ENCODE measurements around the gene TBC1D24.

The TBC1D24 gene

DNA sequence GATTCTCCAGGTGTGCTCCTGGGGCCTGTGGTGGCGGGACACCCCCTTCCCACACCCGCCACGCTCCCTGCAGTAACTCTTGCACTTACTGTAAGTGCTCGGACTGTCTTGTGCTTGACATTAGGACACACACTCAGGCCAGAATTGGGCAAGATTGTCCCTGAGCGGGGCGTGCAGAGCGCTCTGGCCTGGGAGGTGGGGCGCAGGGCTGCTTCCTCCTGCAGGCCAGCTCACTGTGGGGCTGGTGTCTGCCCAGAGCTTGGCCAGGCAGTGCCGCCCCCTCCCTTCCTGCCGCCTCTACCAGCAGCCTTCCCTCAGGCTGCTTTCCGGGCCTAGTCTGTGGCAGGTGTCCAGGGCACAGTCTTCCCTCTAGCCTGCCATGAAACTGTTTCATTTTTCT lies 32.7 kb downstream of the TBC1D24 start:
- Histone ChIP-seq H3K9ac (ENCODE audit: low read length) (no peak overlapping the region), H3K18ac (ENCODE audit: low read length) (no peak overlapping the region), H4K8ac (ENCODE audit: low read depth, low read length) (no peak overlapping the region), H4K12ac (ENCODE audit: low read depth, low read length) (no peak overlapping the region), H2AK5ac (ENCODE audit: low read length) (no peak overlapping the region), H2BK12ac (ENCODE audit: low read length) (no peak overlapping the region), H3K79me2 (ENCODE audit: control insufficient read depth, insufficient read depth, low read length, poor library complexity) (no peaks in the 10 kb centered on the region), H2BK120ac (ENCODE audit: insufficient read depth, low read length, poor library complexity) (no peak overlapping the region), H3K79me1 (ENCODE audit: low read length) (no peaks in the 10 kb centered on the region), H2AFZ (ENCODE audit: insufficient read depth, low read length, poor library complexity) (no peak overlapping the region), H3K4ac (ENCODE audit: low read depth, low read length) (no peak overlapping the region), H3K9me3 (ENCODE audit: insufficient read depth, low read depth, low read length) (peaks cover 1% of the 10 kb centered on the region), H3K36me3 (ENCODE audit: control insufficient read depth in 1 of 2, insufficient read depth in 2 of 2, low read length in 2 of 2) (no peaks in the 10 kb centered on the region), H3K4me3 (ENCODE audit: low read depth, low read length) (no peak overlapping the region), H3K4me1 (ENCODE audit: control insufficient read depth in 1 of 2, insufficient read depth in 2 of 2, low read length in 2 of 2) (peaks cover 0 to 2% of the 10 kb centered on the region in 2 experiments), H3K27ac (ENCODE audit: low read depth, low read length) (no peak overlapping the region), H3K14ac (ENCODE audit: low read length) (no peak overlapping the region), H3K23ac (ENCODE audit: low read length) (no peak overlapping the region), H2BK5ac (ENCODE audit: low read depth, low read length, poor library complexity) (no peak overlapping the region), H3K27me3 (ENCODE audit: insufficient read depth, low read length) (no peaks in the 10 kb centered on the region), H4K91ac (ENCODE audit: low read depth, low read length) (no peak overlapping the region), H3K4me2 (ENCODE audit: low read length) (no peak overlapping the region)
- WGBS (ENCODE audit: extremely low coverage, insufficient coverage, insufficient read length), result no CpG with 5 or more reads among the region's 11 CpGs
- DNase-seq, result no peak

GRCh38 chr16:2508722-2509400 lies 33.9 kb downstream of the TBC1D24 start:
- peaks cover under 1% of the 10 kb centered on the region for H3K79me2 ChIP-seq (ENCODE audit: control insufficient read depth, insufficient read depth, low read length, poor library complexity)
- no peak overlapping the region for H2AK5ac ChIP-seq (ENCODE audit: low read length)
- H3K4me3 ChIP-seq (ENCODE audit: low read depth, low read length), result no peak overlapping the region
- H3K9ac ChIP-seq (ENCODE audit: low read length), result no peak overlapping the region
- H3K27ac ChIP-seq (ENCODE audit: low read depth, low read length), result no peak overlapping the region
- H4K91ac ChIP-seq (ENCODE audit: low read depth, low read length), result no peak overlapping the region
- no peak overlapping the region for H4K12ac ChIP-seq (ENCODE audit: low read depth, low read length)
- no peaks in the 10 kb centered on the region for H3K27me3 ChIP-seq (ENCODE audit: insufficient read depth, low read length)
- peaks cover 3% of the 10 kb centered on the region for H3K9me3 ChIP-seq (ENCODE audit: insufficient read depth, low read depth, low read length)
- H3K4me2 ChIP-seq (ENCODE audit: low read length), result no peak overlapping the region
- no peak overlapping the region for H2BK120ac ChIP-seq (ENCODE audit: insufficient read depth, low read length, poor library complexity)
- DNase-seq, result no peak
- H2BK12ac ChIP-seq (ENCODE audit: low read length), result no peak overlapping the region
- H3K14ac ChIP-seq (ENCODE audit: low read length), result no peak overlapping the region
- no peaks in the 10 kb centered on the region for H3K36me3 ChIP-seq (ENCODE audit: control insufficient read depth in 1 of 2, insufficient read depth in 2 of 2, low read length in 2 of 2)
- peaks cover 4 to 6% of the 10 kb centered on the region in 2 experiments for H3K4me1 ChIP-seq (ENCODE audit: control insufficient read depth in 1 of 2, insufficient read depth in 2 of 2, low read length in 2 of 2)
- H3K4ac ChIP-seq (ENCODE audit: low read depth, low read length), result no peak overlapping the region
- no peak overlapping the region for H3K23ac ChIP-seq (ENCODE audit: low read length)
- no peak overlapping the region for H2AFZ ChIP-seq (ENCODE audit: insufficient read depth, low read length, poor library complexity)
- no CpG with 5 or more reads among the region's 18 CpGs for WGBS (ENCODE audit: extremely low coverage, insufficient coverage, insufficient read length)
- H4K8ac ChIP-seq (ENCODE audit: low read depth, low read length), result no peak overlapping the region
- no peak overlapping the region for H3K18ac ChIP-seq (ENCODE audit: low read length)
- peaks cover 3% of the 10 kb centered on the region for H3K79me1 ChIP-seq (ENCODE audit: low read length)
- H2BK5ac ChIP-seq (ENCODE audit: low read depth, low read length, poor library complexity), result no peak overlapping the region

DNA sequence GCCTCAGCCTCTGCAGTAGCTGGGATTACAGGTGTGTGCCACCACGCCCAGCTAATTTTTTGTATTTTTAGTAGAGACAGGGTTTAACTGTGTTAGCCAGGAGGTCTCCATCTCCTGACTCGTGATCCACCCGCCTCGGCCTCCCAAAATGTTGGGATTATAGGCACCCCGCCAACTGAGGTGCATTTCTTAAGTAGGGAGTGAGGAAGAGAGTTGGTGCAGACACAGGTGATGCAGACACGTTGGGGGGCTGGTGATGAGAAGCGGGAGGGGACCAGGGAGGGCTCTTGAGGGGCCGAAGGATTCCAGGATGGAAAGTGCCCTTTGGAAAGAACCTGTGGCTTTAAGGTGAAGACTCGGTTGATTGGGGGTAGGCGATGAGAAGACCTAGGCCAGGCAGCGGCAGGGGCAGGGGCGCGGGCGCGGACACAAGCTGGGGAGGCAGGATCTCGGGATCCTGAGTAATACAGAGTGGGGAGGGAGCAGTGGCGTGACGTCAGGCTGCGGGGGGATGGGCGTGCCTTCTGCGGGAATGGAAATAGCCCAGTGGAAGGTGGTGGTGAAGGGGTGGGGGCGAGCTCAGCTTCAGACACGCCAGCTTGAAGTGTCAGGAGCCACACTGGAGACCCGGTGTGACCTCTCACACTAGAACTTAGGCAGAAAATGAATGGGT lies 36.3 kb downstream of the TBC1D24 start:
- H3K79me2 ChIP-seq (ENCODE audit: control insufficient read depth, insufficient read depth, low read length, poor library complexity), result peaks cover 24% of the 10 kb centered on the region
- no peak overlapping the region for H3K23ac ChIP-seq (ENCODE audit: low read length)
- no peak overlapping the region for H3K18ac ChIP-seq (ENCODE audit: low read length)
- H3K27ac ChIP-seq (ENCODE audit: low read depth, low read length), result no peak overlapping the region
- peaks cover 3% of the 10 kb centered on the region for H3K9me3 ChIP-seq (ENCODE audit: insufficient read depth, low read depth, low read length)
- no peak overlapping the region for H2BK5ac ChIP-seq (ENCODE audit: low read depth, low read length, poor library complexity)
- peaks cover 12 to 20% of the 10 kb centered on the region in 2 experiments for H3K4me1 ChIP-seq (ENCODE audit: control insufficient read depth in 1 of 2, insufficient read depth in 2 of 2, low read length in 2 of 2)
- H3K9ac ChIP-seq (ENCODE audit: low read length), result no peak overlapping the region
- no CpG with 5 or more reads among the region's 24 CpGs for WGBS (ENCODE audit: extremely low coverage, insufficient coverage, insufficient read length)
- H2AK5ac ChIP-seq (ENCODE audit: low read length), result no peak overlapping the region
- no peak overlapping the region for H2BK120ac ChIP-seq (ENCODE audit: insufficient read depth, low read length, poor library complexity)
- no peak overlapping the region for H4K91ac ChIP-seq (ENCODE audit: low read depth, low read length)
- no peak overlapping the region for H3K4me2 ChIP-seq (ENCODE audit: low read length)
- H3K4ac ChIP-seq (ENCODE audit: low read depth, low read length), result no peak overlapping the region
- H4K8ac ChIP-seq (ENCODE audit: low read depth, low read length), result no peak overlapping the region
- DNase-seq, result no peak
- H3K14ac ChIP-seq (ENCODE audit: low read length), result no peak overlapping the region
- H3K36me3 ChIP-seq (ENCODE audit: control insufficient read depth in 1 of 2, insufficient read depth in 2 of 2, low read length in 2 of 2), result peaks cover 1 to 2% of the 10 kb centered on the region in 2 experiments
- no peaks in the 10 kb centered on the region for H3K27me3 ChIP-seq (ENCODE audit: insufficient read depth, low read length)
- H2BK12ac ChIP-seq (ENCODE audit: low read length), result no peak overlapping the region
- H4K12ac ChIP-seq (ENCODE audit: low read depth, low read length), result no peak overlapping the region
- H3K79me1 ChIP-seq (ENCODE audit: low read length), result peaks cover 13% of the 10 kb centered on the region
- no peak overlapping the region for H3K4me3 ChIP-seq (ENCODE audit: low read depth, low read length)
- H2AFZ ChIP-seq (ENCODE audit: insufficient read depth, low read length, poor library complexity), result no peak overlapping the region

- H4K91ac ChIP-seq (ENCODE audit: low read depth, low read length), result no peak overlapping the region
- H3K9me3 ChIP-seq (ENCODE audit: insufficient read depth, low read depth, low read length), result peaks cover 3% of the 10 kb centered on the region
- no peak overlapping the region for H3K4me2 ChIP-seq (ENCODE audit: low read length)
- no peaks in the 10 kb centered on the region for H3K27me3 ChIP-seq (ENCODE audit: insufficient read depth, low read length)
- DNase-seq, result no peak
- peaks cover 13% of the 10 kb centered on the region for H3K79me1 ChIP-seq (ENCODE audit: low read length)
- H3K36me3 ChIP-seq (ENCODE audit: control insufficient read depth in 1 of 2, insufficient read depth in 2 of 2, low read length in 2 of 2), result peaks cover 6 to 11% of the 10 kb centered on the region in 2 experiments
- H4K12ac ChIP-seq (ENCODE audit: low read depth, low read length), result no peak overlapping the region
- H3K18ac ChIP-seq (ENCODE audit: low read length), result no peak overlapping the region
- H3K4me3 ChIP-seq (ENCODE audit: low read depth, low read length), result no peak overlapping the region
- no peak overlapping the region for H2AFZ ChIP-seq (ENCODE audit: insufficient read depth, low read length, poor library complexity)
- no peak overlapping the region for H3K9ac ChIP-seq (ENCODE audit: low read length)
- peaks cover 19 to 27% of the 10 kb centered on the region in 2 experiments for H3K4me1 ChIP-seq (ENCODE audit: control insufficient read depth in 1 of 2, insufficient read depth in 2 of 2, low read length in 2 of 2)
- H3K14ac ChIP-seq (ENCODE audit: low read length), result no peak overlapping the region
- H3K79me2 ChIP-seq (ENCODE audit: control insufficient read depth, insufficient read depth, low read length, poor library complexity), result peaks cover 32% of the 10 kb centered on the region
- H2BK12ac ChIP-seq (ENCODE audit: low read length), result no peak overlapping the region
- H3K27ac ChIP-seq (ENCODE audit: low read depth, low read length), result no peak overlapping the region
- H3K4ac ChIP-seq (ENCODE audit: low read depth, low read length), result no peak overlapping the region
- WGBS (ENCODE audit: extremely low coverage, insufficient coverage, insufficient read length), result no CpG with 5 or more reads among the region's 17 CpGs
- no peak overlapping the region for H2BK5ac ChIP-seq (ENCODE audit: low read depth, low read length, poor library complexity)
- no peak overlapping the region for H3K23ac ChIP-seq (ENCODE audit: low read length)
- no peak overlapping the region for H4K8ac ChIP-seq (ENCODE audit: low read depth, low read length)
- peak overlapping the region; percentile 71 for H2AK5ac ChIP-seq (ENCODE audit: low read length)
- no peak overlapping the region for H2BK120ac ChIP-seq (ENCODE audit: insufficient read depth, low read length, poor library complexity)
These were observed 37.2 kb downstream of the TBC1D24 start for GRCh38 chr16:2511996-2512734.

Measured in trophoblast cell (in vitro differentiated cells and primary cell).